Measurements from ENCODE around the gene MASP1.

DNA sequence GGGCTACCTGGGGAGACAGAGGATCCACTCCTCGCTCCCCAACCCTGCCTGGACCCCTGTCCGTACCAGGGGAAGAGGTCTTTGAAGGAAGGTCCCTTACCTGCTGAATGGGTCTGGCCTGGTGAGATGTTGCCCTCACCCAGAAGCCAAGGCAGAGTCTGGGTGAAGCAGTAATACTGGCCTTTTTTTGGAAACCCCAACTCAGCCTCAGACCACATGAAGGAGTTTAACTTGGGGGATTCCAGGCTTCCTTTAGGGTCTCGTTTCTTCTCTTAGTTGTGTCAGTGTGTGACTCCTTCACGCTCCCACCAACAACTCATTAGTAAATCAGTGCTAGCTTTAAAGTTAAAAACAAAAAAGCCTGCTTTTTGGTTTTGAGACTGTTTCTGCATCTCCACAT is 48.6 kb downstream of the MASP1 start:
- TF ChIP-seq, protein P1, sequence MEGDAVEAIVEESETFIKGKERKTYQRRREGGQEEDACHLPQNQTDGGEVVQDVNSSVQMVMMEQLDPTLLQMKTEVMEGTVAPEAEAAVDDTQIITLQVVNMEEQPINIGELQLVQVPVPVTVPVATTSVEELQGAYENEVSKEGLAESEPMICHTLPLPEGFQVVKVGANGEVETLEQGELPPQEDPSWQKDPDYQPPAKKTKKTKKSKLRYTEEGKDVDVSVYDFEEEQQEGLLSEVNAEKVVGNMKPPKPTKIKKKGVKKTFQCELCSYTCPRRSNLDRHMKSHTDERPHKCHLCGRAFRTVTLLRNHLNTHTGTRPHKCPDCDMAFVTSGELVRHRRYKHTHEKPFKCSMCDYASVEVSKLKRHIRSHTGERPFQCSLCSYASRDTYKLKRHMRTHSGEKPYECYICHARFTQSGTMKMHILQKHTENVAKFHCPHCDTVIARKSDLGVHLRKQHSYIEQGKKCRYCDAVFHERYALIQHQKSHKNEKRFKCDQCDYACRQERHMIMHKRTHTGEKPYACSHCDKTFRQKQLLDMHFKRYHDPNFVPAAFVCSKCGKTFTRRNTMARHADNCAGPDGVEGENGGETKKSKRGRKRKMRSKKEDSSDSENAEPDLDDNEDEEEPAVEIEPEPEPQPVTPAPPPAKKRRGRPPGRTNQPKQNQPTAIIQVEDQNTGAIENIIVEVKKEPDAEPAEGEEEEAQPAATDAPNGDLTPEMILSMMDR (optimal IDR thresholded peaks at IDR 0.05 in 1 of 3, IDR thresholded peaks at IDR 0.05 in 1 of 3, conservative IDR thresholded peaks at IDR 0.05 in 1 of 3; ENCODE audit: extremely low read depth in 1 of 3, insufficient read depth in 2 of 3, low read length in 3 of 3), result no peak
- TF ChIP-seq EZH2 (IDR thresholded peaks at IDR 0.05; ENCODE audit: low read length), result no peak
